ENCODE data around the gene TESPA1.

TESPA1 gene

DNA sequence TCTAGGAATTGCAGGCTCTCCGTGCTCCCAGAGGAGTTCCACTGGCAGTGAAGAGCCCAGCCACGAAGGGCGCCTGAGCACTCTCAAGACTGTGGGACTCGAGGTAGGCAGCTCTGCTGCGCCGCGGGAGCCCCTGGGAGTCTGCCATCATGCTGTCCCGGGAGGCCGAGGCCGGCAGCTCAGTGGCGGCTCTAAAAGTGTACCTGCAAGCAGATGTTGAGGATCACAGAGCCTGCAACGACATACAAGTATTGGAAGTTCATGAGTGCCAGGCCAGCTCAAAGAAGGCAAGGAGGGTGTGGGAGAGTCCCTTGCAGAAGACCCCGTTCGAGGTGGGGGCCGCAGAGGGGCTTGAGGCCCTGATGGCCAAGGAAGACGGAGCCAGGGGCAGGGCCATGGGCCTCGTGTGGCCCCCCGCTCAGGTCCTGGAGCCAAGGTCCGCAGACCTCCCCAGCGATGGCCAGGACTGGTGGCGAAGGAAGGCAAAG lies 67.5 kb downstream of the TESPA1 start:
- no peak for DNase-seq (ENCODE audit: low spot score)
- TF ChIP-seq, protein P1, sequence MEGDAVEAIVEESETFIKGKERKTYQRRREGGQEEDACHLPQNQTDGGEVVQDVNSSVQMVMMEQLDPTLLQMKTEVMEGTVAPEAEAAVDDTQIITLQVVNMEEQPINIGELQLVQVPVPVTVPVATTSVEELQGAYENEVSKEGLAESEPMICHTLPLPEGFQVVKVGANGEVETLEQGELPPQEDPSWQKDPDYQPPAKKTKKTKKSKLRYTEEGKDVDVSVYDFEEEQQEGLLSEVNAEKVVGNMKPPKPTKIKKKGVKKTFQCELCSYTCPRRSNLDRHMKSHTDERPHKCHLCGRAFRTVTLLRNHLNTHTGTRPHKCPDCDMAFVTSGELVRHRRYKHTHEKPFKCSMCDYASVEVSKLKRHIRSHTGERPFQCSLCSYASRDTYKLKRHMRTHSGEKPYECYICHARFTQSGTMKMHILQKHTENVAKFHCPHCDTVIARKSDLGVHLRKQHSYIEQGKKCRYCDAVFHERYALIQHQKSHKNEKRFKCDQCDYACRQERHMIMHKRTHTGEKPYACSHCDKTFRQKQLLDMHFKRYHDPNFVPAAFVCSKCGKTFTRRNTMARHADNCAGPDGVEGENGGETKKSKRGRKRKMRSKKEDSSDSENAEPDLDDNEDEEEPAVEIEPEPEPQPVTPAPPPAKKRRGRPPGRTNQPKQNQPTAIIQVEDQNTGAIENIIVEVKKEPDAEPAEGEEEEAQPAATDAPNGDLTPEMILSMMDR (IDR thresholded peaks at IDR 0.05; ENCODE audit: extremely low read depth, missing control alignments): no peak
